GM20431 (cell line): ENCODE results near the gene MRPL38.

ENCODE experiments used
- in situ Hi-C: fragments of 300-500 bp; cut with MseI, MboI; formaldehyde crosslinking; loops from one replicate; pipeline ENCODE4 v1.15.0; 2020; ENCODE audit warnings: low sequenced_read_pairs; ENCODE audit not compliant: unreplicated experiment

Gene MRPL38

DNA sequence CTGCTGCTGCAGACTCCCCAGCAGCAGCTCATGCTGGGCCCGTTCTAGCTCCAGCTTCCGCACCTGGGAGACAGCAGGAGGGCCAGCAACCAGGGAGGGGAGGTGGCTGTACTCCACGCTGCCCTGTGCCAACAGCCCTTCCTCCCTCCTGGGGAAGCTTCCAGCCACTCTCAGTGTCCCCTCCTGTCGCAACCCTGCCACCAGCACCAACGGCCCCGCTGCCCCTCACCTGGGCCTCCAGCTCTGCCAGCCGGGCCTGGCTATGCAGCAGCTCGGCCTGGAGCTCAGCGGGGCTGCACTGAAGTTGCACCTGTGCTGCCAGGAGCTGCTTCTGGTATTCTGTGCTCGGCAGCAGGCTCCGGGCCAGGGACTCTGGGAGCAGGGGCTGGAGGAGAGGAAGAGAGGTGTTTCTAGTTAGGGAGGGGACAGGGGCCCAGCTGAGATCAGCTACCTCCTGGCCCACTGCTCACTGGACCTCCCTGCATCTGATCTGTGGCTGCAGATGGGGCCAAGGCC lies 15.4 kb upstream of the MRPL38 start:
- in situ Hi-C loops = no loop called here

DNA sequence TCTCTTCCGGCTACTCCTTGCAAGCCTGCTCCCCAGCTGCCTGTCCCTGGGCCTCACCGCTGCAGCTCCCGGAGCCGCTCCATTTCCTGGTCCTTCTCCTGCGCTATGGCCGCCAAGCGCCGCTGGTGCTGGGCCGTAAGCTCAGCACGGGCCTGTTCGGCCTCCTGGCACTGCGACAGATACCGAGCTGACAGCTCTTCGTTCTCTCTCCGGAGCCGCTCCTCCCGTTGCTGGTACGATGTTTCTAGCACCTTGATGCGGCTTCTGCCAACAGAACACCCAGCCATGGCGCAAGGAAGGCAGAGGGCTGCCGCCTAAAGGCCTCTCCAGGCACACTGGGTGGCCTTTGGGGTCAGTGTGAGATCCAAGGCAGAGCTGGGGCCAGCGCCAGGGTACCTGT lies 14.9 kb upstream of the MRPL38 start:
- in situ Hi-C loops = no loop called here

DNA sequence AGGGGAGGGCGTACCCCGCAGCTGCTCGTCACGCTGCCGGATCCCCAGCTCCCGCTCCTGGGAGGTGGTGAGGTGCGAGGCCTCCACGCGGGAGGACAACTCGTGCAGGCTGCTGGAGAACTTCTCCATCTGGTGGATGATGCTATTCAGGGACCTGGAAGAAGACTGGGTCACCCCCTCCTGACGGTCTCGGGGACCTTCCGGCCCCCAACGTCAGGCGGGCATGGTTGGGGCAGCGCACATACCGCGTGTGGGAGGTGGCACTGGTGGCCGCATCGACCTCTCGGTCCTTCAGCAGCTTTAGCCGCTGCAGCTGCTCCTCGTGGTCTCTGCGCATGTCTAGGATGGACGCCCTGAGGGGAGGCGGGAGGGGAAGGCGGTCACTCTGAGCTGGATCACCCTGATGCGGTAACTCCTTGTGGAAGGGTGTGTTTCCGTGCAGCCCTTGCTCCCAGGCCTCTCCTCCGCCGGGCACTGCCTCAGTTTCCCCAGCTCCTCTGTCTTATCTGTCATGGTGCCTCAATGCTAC lies 13.3 kb upstream of the MRPL38 start:
- in situ Hi-C loops = no loop called here

DNA sequence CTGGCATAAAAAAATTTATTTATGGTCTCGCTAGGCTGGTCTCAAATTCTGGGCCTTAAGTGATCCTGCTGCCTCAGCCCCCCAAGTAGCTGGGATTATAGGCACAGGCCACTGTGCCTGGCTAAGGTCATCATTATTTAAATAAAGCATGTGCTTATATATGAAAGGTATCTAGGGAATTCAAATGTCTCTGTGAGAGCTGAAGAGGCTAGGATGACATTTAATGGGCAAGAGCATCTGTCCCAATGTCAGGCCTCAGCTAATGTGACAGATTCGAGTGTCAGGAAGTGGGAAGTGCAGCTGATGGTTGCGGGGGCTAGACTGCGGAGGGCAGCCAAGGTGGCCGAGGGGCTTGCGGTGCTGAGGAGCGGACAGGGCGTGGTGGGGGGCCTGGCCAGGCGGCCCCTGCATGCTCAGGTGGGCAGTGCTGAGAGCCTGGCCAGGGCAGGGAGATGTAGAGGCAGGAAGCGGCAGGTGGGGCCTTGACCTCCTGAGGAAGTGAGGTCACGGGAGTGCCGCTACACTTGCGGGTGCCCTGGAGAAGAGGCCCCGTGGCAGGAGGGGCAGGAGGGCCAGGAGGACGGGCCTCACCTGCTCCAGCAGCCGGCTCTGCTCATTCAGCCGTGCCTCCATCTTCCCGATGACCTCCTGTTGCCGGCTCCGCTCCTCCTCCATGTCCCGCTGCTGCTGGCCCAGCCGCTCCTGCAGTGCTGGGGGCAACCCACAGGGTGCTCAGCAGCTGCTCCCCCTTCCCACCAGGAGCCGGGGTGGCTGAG lies 12.6 kb upstream of the MRPL38 start:
- in situ Hi-C loops = no loop called here

DNA sequence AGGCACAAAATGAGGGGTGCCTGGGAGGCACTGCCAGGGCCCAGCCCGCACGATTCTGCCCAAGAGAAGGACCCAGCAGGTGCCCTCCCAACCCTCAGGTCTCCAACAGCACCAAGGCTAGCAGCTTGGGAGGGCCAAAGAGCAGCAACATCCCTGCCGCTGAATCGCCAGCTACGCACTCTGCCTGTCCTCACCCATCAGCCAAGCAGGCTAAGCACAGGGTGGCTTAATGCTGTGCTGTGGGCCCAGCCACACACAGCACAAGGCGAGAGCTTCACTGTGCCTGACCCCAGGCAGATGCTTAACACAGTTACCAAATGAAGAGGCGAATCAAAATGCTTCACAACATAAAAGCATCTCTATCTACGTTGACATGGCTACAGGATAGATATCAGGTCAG lies 10.6 kb upstream of the MRPL38 start:
- in situ Hi-C loops = no loop called here

DNA sequence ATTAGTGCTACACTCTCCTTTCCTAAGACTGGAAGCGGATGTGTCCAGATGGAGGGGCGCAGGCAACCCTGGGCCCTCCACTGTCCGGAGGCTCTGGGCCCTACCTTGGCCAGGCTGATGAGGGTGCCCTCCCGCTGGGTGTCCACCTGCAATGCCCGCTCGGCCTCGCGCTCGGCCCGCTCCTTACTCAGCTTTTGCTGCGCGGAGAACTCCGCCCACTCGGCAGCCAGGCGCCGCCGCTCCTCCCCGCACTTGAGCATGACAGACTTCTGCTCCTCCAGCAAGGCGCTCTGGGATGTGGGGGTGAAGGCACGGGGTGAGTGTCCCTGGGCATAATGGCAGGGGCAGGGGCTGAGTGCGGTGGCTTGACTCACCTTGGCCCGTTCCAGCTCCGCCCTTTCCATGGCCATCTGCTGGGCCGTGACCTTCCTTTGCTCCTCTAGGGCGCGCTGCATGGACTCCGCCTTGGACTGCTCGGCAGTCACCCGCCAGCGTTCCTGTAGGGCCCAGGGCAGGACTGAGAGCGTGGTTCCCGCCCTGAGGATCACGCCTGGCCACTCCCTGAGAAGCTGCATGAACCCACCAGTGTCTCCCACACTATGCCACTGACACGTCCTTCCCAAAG lies 10.1 kb upstream of the MRPL38 start:
- in situ Hi-C loops = loop anchor here (5.0 kb wide), 1 partner anchor 93 kb away; no protein-coding TSS in a partner anchor

DNA sequence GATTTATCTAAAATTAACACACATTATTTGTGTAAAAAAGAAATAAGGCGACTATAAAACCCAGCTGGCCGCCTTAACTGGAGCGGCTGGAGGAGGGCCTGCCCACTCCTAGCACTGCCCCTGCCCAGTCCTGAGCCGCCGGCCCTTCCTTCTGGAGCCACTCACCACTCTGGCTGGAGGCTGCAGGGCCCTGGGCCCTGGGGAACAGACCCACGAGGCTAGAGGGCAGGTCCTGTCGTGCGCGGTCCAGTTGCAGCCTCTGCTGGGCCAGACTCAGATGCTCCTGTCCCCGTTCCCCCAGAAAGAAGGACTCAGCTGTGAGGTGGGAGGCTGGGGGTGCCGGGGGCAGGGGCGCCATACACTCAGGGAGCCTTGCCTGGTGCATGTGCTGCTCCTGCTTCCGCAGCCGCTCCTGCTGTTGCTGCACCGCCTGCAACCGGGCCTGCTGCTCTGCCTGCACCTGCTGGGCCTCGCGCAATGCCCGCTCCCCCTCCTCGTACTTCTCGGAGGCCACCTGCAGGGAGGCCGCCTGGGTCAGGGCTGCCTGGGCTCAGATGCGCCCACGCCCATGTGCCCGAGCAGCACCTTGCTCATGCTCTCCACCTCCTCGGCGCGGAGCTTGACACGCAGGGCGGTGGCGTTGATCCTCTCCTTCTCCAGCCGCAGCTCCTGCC lies 9.0 kb upstream of the MRPL38 start:
- in situ Hi-C loops = loop anchor here (5.0 kb wide), 1 partner anchor 94 kb away; no protein-coding TSS in a partner anchor

DNA sequence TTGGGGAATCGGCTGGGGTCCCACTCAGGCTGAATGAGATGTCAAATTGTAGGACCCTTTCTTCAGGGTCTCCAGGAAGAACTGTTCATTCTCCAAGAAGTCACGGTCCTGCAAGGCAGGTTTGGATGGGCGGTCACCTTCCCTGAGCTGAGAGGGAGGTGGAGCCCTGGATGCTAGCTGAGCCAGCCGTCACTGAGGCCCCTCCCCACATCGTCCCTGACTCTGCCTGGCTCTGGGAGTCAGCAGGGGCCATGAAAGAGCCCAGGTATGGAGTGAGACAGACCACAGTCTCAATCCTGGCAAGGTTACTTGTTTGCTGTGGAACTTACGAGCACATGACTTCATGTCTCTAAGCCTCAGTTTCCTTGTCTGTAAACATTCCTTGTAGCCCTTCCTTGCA lies 6.0 kb upstream of the MRPL38 start:
- in situ Hi-C loops = loop anchor here (5.0 kb wide), 1 partner anchor 97 kb away; no protein-coding TSS in a partner anchor

DNA sequence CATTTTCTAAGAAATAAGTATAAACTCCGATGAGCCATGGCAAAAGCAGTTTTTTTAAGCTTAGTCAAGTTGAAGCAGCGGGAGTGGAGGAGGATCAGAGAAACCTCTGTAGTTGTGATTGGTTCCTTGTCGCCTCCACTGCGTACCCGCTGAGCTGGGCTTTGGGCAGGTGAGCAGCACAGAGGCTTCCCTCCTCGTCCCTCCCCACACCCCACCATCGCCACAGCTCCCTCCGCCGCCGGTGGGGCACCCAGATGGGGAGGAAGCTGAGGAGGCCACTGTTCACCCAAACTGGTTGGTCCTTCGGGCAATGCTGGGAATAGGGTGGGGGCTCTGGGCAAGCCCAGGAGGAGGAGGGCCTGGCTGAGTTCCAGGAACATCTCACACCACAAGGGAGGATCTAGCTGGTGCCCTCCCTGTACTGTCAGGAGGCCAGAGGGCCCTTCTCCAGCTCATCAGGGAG lies 5.2 kb upstream of the MRPL38 start:
- in situ Hi-C loops = loop anchor here (5.0 kb wide), 1 partner anchor 97 kb away; no protein-coding TSS in a partner anchor

DNA sequence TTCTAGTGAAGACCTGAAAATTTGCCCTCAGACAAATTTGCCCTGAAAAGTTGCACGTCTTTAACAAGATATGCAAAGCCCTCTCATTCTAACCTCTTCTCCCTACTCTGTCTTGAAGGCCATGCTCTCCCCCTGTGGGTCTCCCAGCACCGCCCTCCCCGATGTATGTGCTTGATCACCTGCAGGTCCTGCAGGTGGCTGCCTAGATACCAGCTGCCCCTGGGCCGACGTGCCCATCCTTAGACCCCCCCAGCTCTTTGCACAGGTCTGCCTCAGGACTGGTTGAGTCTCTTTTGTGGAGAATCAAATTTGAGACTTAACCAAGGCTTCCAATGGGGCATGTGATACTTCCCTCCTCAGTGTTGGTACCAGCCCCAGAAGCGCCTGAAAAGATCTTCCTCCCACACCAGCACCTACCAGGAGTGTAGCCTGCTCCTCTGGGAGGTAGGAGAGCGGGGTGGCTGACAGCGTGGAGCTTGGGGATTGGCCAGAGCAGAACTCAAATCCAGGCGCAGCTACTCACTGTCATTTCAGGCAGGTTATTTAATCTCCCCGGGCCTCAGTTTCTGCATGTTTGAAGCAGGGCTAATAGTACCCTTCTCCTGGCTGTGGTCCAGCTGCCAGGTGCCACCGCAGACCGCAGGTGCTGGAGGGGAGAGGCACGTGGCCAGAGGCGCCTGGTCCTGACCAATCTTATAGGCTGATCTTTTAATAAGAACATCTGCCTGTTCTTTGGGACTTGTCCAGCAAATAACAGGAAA lies 4.5 kb upstream of the MRPL38 start:
- in situ Hi-C loops = no loop called here

DNA sequence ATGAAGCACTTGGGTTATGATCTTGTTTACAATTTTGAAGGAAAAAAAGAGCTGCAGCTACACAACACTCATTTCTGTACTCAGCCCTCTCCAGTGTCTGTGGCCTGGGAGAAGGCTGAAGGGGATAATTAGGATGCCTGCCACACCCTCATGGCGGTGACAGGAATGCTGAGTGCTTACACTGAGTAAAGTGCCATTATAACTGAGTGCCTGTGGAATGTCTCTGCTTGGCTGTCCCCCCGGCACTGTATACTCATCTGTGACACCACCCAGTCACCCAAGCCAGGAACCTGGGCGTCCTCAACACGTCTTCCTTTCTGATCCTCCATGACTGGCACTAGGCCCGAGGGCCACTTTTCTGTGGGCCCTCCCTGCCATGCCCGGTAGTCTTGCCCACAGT lies 3.5 kb upstream of the MRPL38 start:
- in situ Hi-C loops = no loop called here

DNA sequence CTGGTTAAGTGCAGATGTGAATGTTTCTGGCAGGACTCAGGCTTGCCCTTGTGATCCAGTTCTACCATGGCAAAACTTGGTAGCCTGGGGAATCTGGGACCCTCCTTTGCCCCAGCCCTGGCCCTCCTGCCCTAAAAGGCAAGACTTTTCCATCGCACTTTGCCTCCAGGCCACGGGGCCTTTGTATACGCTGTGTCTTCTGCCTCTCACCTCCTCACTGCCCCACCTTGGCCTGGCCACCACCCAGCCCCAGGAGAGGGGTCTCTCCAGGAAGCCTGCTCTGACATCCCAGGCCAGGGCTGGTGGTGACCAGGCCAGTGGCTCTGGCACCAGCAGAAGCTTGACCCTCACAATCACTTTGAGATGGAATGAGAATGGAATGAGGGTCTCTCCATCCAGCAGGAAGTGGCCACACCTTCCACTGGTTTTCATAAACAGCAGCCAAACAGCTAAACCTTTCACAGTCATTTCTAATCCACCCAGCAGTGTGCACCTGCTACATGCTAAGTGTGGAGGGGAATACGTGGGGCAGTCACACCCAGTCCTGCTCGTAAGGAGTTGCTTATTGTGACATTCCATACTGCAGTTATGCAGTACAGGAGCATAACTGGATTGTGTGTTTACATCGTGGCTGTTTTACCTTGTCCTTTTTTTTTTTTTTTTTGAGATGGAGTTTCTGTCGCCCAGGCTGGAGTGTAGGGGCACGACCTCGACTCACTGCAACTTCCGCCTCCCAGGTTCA lies 1.6 kb upstream of the MRPL38 start:
- in situ Hi-C loops = no loop called here

DNA sequence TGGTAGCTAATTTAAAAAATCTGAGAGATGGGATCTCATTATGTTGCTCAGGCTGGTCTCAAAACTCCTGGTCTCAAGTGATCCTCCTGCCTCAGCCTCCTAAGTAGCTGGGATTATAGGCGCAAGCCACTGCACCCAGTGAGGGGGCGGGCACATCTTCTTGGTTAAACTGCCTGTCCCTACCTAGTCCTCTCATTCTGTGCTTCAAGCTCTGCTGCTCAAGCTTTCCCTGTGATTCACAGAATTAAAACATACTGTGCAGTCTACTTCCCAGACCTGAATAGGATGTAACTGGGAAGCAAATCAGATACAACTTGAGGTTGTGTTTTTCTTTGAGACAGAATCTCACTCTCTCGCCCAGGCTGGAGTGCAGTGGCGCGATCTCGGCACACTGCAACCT lies 2.3 kb downstream of the MRPL38 start:
- in situ Hi-C loops = no loop called here

DNA sequence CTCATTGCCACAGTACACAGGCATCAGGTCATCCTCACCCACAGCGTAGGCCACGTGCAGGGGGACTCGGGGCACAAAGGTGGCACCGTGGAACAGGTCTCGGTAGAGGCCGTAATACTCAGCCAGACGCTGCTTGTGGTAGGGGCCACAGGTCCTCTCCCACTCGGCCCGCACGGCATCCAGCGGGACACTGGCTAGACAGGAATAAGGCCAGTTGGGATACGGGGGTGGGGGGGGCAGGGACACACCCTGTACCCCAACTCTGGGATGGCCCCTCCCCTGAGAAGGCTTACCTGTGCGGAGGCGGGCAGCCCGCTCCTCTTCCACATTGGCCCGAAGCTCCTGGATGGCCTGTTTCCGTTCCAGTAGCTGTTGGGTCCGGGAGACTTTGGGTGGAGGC lies 3.0 kb downstream of the MRPL38 start:
- in situ Hi-C loops = no loop called here

DNA sequence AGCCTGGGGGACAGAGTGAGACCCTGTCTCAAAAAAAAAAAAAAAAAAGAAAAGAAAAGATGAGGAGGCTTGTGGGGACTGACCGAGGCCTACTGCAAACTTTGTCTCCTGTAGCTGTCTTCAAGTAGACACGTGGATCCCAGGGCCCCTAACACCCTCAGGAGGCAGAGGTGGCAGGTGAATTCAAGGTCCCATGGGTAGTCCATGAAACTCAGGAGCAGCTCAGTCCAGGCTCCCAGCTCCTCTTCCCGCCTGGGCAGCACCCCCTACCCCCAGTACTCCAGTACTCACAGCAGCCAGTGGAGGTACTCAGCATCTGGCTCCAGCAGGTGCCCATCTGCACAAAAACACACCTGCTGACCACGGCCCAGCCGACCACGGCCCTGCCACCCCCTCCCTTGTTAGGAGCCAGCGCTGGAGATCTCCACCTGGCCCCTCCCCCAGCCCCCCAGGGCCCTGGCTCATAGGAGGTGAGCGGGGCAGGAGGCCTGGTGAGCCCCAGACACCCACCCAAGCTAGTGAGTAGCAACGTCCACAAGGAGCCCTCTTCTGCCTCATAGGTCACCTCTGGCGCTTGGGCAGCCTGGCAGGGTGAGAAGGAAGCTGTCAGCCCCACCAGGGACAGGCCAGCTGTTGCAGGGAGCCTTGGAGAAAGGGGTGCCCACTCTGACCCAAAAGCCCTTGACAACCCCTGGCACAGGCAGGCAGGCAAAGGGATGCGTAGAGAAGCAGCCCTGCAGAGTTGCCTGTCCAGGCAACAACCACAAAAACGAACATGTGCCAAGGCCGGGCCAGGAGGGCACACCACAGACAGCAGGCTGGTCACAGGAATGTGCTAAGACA lies 3.8 kb downstream of the MRPL38 start:
- in situ Hi-C loops = no loop called here

DNA sequence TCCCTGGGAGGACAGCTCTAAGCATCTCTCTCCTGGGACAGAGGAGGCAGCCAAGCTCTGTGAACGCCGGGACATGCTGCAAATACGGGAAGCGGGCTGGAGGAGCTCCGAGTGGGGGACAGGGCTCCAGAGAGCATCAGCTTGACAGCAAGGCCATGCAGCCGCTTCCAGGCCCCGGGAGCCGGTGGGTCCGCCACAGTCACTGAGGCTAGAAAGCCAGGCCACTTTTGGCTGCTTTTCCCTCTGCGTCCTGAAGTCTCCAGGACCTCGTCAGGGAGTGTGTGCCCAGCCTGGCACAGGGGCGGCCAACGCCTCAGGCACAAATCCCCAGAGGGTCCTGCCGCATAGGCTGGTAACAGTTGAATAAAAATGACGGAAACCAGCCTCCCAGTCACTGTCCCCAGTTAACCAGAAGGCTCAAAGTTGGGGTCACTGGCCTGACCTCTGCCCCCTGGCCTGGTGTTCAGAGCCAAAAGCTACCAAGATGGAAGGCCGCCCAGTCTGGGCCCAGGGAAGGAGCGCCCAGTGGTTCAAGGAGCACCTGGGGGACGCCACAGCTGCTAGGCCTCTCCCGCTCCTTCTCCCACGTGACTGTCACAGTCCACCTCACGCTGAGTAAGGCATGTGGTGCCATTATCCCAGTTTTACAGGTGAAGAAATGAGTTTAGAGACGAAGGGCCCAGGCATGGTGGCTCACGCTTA lies 4.8 kb downstream of the MRPL38 start:
- in situ Hi-C loops = no loop called here

DNA sequence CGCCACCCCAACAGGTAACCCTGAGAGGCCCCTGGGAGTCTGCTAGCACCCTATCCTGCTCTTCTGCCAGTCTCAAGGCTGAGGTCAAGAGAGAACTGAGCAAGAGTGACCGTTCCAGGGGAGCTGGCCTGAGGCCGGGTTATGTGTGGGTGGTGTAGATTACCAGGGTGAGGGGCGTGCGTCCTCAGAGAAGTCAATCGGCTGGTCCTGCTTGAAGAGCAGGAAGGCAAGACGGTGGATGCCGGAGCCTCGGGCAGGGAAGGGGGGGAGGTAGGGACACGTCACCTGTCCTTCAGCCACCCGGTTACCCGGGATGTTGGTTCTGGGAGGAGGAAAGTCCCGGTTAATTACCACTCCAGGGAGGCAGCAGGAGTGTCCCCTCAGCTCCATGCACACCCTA lies 5.3 kb downstream of the MRPL38 start:
- in situ Hi-C loops = no loop called here

DNA sequence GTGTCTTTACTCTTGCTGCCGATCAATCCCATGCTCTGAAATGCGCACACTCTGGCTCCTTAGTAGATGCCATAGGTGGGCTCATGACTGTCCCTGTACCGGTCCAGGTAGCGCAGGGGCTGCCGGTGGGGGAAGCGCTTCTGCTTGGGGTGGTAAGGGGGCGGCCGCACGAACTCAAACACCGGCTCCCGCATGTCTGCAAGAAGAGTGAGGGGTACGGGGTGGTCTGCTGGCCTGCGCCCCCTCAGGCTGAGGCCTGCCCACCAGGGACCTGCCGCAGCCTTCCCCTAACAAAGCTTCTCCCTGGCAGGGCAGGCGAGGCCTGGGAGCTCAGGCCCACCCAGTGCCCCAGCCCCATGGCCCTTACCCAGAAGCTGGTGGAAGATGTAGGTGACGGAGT lies 5.9 kb downstream of the MRPL38 start:
- in situ Hi-C loops = no loop called here
